ENCODE measurements around the gene PRM2. TPM values are rescaled to one million over a fixed set of nuclear protein-coding genes. Genes with fewer than 3 reads are reported as not detected.
"Not testable (repeated sequence)": the region's sequence is repeated elsewhere in the genome, so short reads cannot be mapped to it uniquely, and the experiment has no call there.

The PRM2 gene
- total RNA-seq, 2 experiments from 2014 or later, result not detected

GRCh38 chr16:11303405-11304138 lies 27.3 kb upstream of the PRM2 start:
- intact Hi-C loops (cut with micrococcal nuclease), result no loop called here
- Mint-ChIP-seq H3K4me1 (ENCODE audit: low read depth) (peaks cover 6% of the 10 kb centered on the region), H3K27me3 (no peaks in the 10 kb centered on the region), H3K36me3 (no peaks in the 10 kb centered on the region), H3K4me3 (no peak overlapping the region), H3K27ac (no peak overlapping the region), H3K9me3 (no peaks in the 10 kb centered on the region)
- ChIA-PET CTCF (no interaction called here), POLR2A (no interaction called here)
- DNase-seq, result no peak

DNA sequence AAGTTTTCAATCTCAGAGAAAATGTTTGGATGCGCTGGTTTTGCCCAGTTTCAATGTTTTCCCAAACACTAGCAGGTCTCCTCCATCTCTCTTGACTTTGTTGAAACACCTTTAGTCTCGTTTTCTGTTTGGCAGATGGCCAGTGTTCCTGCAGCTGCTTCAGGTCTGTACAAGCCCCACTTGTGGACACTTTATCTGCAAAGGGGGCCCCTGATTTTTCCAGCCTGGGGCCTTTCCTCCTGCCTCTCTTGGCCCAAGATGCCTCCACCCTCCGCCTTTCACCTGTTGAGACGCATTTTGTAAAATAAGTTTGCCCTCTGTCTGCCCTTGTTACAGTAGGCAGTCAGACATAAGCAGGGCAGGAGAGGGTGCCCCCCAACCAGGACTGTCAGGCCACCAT lies 26.7 kb upstream of the PRM2 start:
- H3K36me3 Mint-ChIP-seq, result no peaks in the 10 kb centered on the region
- no peaks in the 10 kb centered on the region for H3K27me3 Mint-ChIP-seq
- intact Hi-C loops (cut with micrococcal nuclease), result no loop called here
- no peak for DNase-seq
- ChIA-PET POLR2A (no interaction called here), CTCF (no interaction called here)
- H3K27ac Mint-ChIP-seq, result no peak overlapping the region
- H3K4me1 Mint-ChIP-seq (ENCODE audit: low read depth), result peaks cover 6% of the 10 kb centered on the region
- no peaks in the 10 kb centered on the region for H3K9me3 Mint-ChIP-seq
- H3K4me3 Mint-ChIP-seq, result no peak overlapping the region

DNA sequence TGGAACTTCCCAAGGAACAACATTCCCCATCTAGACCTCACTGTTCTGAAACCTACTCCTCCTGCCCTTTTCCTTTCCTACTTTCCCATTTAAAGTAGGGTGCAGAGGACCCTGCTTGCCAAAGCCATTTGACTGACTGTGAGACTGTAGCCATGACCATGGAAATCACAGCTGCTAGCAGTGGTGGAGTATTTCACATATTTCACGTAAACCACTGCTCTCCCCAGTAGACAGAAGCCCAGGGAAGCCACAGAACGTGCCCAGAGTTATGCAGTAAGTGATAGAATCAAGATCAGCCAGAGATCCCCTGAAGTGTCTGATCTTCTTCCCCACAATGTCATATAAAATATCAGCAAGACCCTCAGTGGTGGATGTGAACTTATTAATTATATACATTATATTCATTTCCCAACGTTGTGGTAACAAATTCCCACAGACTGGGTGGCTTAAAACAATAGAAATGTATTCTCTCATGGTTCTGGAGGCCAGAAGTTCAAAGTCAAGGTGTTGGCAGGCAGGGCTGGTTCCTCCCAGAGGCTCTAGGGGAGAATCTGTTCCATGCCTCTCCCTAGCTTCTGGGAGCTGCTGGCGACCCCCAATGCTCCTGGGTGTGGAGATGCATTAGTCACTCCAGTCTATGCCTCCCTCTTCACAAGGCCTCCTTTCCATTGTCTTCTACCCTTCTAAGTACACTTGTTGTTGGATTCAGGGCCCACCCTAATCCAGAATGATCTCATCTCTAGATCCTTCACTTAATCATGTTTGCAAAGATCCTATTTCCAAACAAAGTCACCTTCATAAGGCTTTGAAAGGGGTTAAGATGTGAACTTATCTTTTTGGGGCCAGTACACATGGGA lies 25.6 kb upstream of the PRM2 start:
- H3K27me3 Mint-ChIP-seq, result no peaks in the 10 kb centered on the region
- no peak for DNase-seq
- no peak overlapping the region for H3K4me3 Mint-ChIP-seq
- CTCF ChIA-PET, result no interaction called here
- peaks cover 11% of the 10 kb centered on the region for H3K4me1 Mint-ChIP-seq (ENCODE audit: low read depth)
- H3K27ac Mint-ChIP-seq, result no peak overlapping the region
- intact Hi-C loops (cut with micrococcal nuclease), result no loop called here
- H3K9me3 Mint-ChIP-seq, result no peaks in the 10 kb centered on the region
- POLR2A ChIA-PET, result interaction anchor here (0.9 kb wide), 1 partner anchor 39 kb away, joined by 3 read pairs; no protein-coding TSS in a partner anchor
- H3K36me3 Mint-ChIP-seq, result no peaks in the 10 kb centered on the region

DNA sequence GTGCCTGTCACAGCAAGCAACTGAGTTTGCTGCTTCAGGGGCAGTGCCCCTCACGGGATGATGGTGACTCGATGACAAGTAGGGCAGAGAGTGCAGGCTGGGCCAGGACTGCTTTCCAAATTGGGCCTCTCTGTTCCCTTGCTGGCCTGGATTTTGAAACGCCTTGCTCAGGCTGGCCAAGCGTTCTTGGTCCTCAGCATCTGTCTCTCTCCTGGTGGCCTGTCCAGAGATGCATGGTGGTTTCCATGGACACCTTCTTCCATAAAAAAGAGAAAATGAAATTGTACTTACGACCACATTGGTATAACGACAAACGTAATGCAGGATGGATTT lies 24.2 kb upstream of the PRM2 start:
- H3K36me3 Mint-ChIP-seq, result no peaks in the 10 kb centered on the region
- CTCF ChIA-PET, result interaction anchor here (0.8 kb wide), 1 partner anchor 317 kb away, joined by 3 read pairs; no protein-coding TSS in a partner anchor
- no peak overlapping the region for H3K27ac Mint-ChIP-seq
- DNase-seq, result no peak
- H3K4me3 Mint-ChIP-seq, result no peak overlapping the region
- intact Hi-C loops (cut with micrococcal nuclease), result no loop called here
- peaks cover 18% of the 10 kb centered on the region for H3K4me1 Mint-ChIP-seq (ENCODE audit: low read depth)
- no peaks in the 10 kb centered on the region for H3K27me3 Mint-ChIP-seq
- no peaks in the 10 kb centered on the region for H3K9me3 Mint-ChIP-seq
- POLR2A ChIA-PET, result no interaction called here

GRCh38 chr16:11299865-11300559 lies 23.7 kb upstream of the PRM2 start:
- H3K4me3 Mint-ChIP-seq, result no peak overlapping the region
- no peak for DNase-seq
- H3K36me3 Mint-ChIP-seq, result no peaks in the 10 kb centered on the region
- ChIA-PET CTCF (interaction anchor here (3.3 kb wide), 1 partner anchor 336 kb away, joined by 11 read pairs; no protein-coding TSS in a partner anchor), POLR2A (no interaction called here)
- no peaks in the 10 kb centered on the region for H3K9me3 Mint-ChIP-seq
- intact Hi-C loops (cut with micrococcal nuclease), result loop anchor here (5.0 kb wide), 1 partner anchor 38 kb away; no protein-coding TSS in a partner anchor
- H3K27ac Mint-ChIP-seq, result no peak overlapping the region
- H3K4me1 Mint-ChIP-seq (ENCODE audit: low read depth), result peaks cover 18% of the 10 kb centered on the region
- H3K27me3 Mint-ChIP-seq, result no peaks in the 10 kb centered on the region

- intact Hi-C loops (cut with micrococcal nuclease), result loop anchor here (5.0 kb wide), 1 partner anchor 37 kb away; no protein-coding TSS in a partner anchor
- H3K36me3 Mint-ChIP-seq, DNase-seq, H3K27me3 Mint-ChIP-seq, H3K27ac Mint-ChIP-seq, H3K9me3 Mint-ChIP-seq, H3K4me3 Mint-ChIP-seq: not testable (repeated sequence)
- POLR2A ChIA-PET, result interaction anchor here (1.7 kb wide), 1 partner anchor 43 kb away, joined by 5 read pairs; the partner anchor contains the start of gene SOCS1
- CTCF ChIA-PET, result interaction anchor here (3.3 kb wide), 1 partner anchor 335 kb away, joined by 11 read pairs; no protein-coding TSS in a partner anchor
- peaks cover 18% of the 10 kb centered on the region for H3K4me1 Mint-ChIP-seq (ENCODE audit: low read depth)
Observed at GRCh38 chr16:11298950-11299547, 22.8 kb upstream of the PRM2 start.

DNA sequence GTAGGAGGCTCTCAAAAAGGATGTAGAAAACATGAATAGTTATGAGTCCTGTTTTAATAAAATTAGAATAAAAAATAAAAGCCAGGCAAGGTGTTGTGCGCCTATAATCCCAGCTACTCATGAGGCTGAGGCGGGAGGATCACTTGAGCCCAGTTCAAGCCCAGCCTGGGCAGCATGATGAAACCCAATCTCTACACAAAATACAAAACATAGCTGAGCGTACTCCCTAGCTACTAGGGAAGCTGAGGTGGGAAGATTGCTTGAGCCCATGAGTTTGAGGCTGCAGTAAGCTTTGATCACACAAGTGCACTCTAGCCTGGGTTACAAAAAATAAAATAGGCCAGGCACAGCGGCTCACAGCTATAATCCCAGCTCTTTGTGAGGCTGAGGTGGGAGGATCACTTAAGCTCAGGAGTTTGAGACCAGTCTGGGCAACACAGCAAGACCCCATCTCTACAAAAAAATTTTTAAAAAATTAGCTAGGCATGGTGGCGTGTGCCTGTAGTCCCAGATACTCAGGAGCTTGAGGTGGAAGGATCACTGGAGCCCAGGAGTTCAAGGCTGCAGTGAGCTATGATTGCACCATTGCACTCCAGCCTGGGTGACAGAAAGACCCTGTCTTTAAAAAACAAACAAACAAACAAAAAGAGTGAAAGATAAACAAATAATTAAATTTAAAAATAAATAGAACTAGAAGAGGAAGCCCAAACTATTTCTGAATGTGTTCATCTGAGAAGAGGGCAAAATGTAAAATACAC lies 22.0 kb upstream of the PRM2 start:
- H3K4me3 Mint-ChIP-seq, result no peak overlapping the region
- H3K36me3 Mint-ChIP-seq, result no peaks in the 10 kb centered on the region
- intact Hi-C loops (cut with micrococcal nuclease), result loop anchor here (5.0 kb wide), 1 partner anchor 36 kb away; no protein-coding TSS in a partner anchor
- ChIA-PET POLR2A (interaction anchor here (0.7 to 1.7 kb wide), 3 partner anchors 40 to 55 kb away, joined by 3 to 5 read pairs (median 4); partner anchors contain the start of gene SOCS1), CTCF (interaction anchor here (0.6 to 3.3 kb wide), 5 partner anchors 28 to 334 kb away, joined by 3 to 11 read pairs (median 4); no protein-coding TSS in a partner anchor)
- peaks cover 1% of the 10 kb centered on the region for H3K27me3 Mint-ChIP-seq
- peaks cover 18% of the 10 kb centered on the region for H3K4me1 Mint-ChIP-seq (ENCODE audit: low read depth)
- peak overlapping the region; percentile 49 for H3K27ac Mint-ChIP-seq
- no peak for DNase-seq
- H3K9me3 Mint-ChIP-seq, result no peaks in the 10 kb centered on the region

GRCh38 chr16:11297492-11298142 lies 21.3 kb upstream of the PRM2 start:
- peak overlapping the region; percentile 49 for H3K27ac Mint-ChIP-seq

GRCh38 chr16:11296706-11297491 lies 20.6 kb upstream of the PRM2 start:
- Mint-ChIP-seq H3K27me3 (peaks cover 6% of the 10 kb centered on the region), H3K4me1 (ENCODE audit: low read depth) (peaks cover 18% of the 10 kb centered on the region), H3K4me3 (peak overlapping the region; percentile 49), H3K9me3 (no peaks in the 10 kb centered on the region), H3K27ac (peak overlapping the region; percentile 49), H3K36me3 (no peaks in the 10 kb centered on the region)
- DNase-seq, result no peak
- POLR2A ChIA-PET, result interaction anchor here (0.7 to 1.4 kb wide), 3 partner anchors 33 to 57 kb away, joined by 3 to 4 read pairs (median 4); no protein-coding TSS in a partner anchor
- intact Hi-C loops (cut with micrococcal nuclease), result loop anchor here (5.0 kb wide), 1 partner anchor 35 kb away; no protein-coding TSS in a partner anchor
- CTCF ChIA-PET, result interaction anchor here (0.8 to 3.3 kb wide), 4 partner anchors 34 to 333 kb away, joined by 3 to 11 read pairs (median 4); no protein-coding TSS in a partner anchor

More at GRCh38 chr16:11297492-11298142, 21.3 kb upstream of the PRM2 start:
- H3K4me3 Mint-ChIP-seq, result peak overlapping the region; percentile 49
- no peaks in the 10 kb centered on the region for H3K36me3 Mint-ChIP-seq
- ChIA-PET POLR2A (interaction anchor here (0.7 to 1.7 kb wide), 4 partner anchors 34 to 56 kb away, joined by 3 to 5 read pairs (median 4); partner anchors contain the start of gene SOCS1), CTCF (interaction anchor here (0.6 to 3.3 kb wide), 6 partner anchors 28 to 334 kb away, joined by 3 to 11 read pairs (median 4); no protein-coding TSS in a partner anchor)
- H3K27me3 Mint-ChIP-seq, result peaks cover 6% of the 10 kb centered on the region
- intact Hi-C loops (cut with micrococcal nuclease), result loop anchor here (5.0 kb wide), 1 partner anchor 35 kb away; no protein-coding TSS in a partner anchor
- H3K9me3 Mint-ChIP-seq, result no peaks in the 10 kb centered on the region
- peak; percentile 82 for DNase-seq
- H3K4me1 Mint-ChIP-seq (ENCODE audit: low read depth), result peaks cover 18% of the 10 kb centered on the region

DNA sequence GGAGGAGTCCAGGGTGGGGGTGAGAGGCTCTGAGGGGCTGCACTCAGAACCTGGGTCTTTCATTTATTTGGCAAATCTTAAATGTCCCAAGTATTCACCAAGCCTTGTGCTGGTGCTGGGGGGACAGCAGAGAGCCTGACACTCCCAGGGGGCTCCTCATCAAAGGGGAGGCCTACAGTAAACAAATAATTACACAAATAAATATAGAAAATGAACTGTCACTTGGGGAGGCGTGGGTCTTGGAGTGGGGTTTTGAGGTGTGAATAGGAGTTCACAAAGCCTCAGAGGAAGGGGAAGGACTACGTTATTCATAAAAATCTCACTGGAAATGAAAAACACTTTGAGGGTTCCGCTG lies 20.0 kb upstream of the PRM2 start:
- H3K36me3 Mint-ChIP-seq, result no peaks in the 10 kb centered on the region
- H3K9me3 Mint-ChIP-seq, result no peaks in the 10 kb centered on the region
- H3K4me3 Mint-ChIP-seq, result no peak overlapping the region
- H3K27ac Mint-ChIP-seq, result peak overlapping the region; percentile 33
- intact Hi-C loops (cut with micrococcal nuclease), result loop anchor here (5.0 kb wide), 1 partner anchor 34 kb away; no protein-coding TSS in a partner anchor
- H3K27me3 Mint-ChIP-seq, result peaks cover 6% of the 10 kb centered on the region
- ChIA-PET CTCF (no interaction called here), POLR2A (interaction anchor here (1.4 kb wide), 1 partner anchor 32 kb away, joined by 4 read pairs; no protein-coding TSS in a partner anchor)
- DNase-seq, result no peak
- H3K4me1 Mint-ChIP-seq (ENCODE audit: low read depth), result peaks cover 18% of the 10 kb centered on the region
